Measurements from ENCODE around the gene KLHL28.

Gene KLHL28

GRCh38 chr14:44914849-44915248, 46.9 kb downstream of the KLHL28 start:
- Histone ChIP-seq H3K36me3 (ENCODE audit: control insufficient read depth, insufficient read depth, low read length) (no peaks in the 10 kb centered on the region), H3K4me3 (replicated peaks; ENCODE audit: low read depth, low read length) (no peak overlapping the region), H3K27me3 (replicated peaks; ENCODE audit: control insufficient read depth, insufficient read depth, low read length) (no peaks in the 10 kb centered on the region)
- no peak for DNase-seq (ENCODE audit: extremely low read depth, insufficient read length)
- no peak for TF ChIP-seq CTCF (IDR thresholded peaks at IDR 0.05; ENCODE audit: insufficient read depth, low read length, poor library complexity, severe bottlenecking)

- DNase-seq (ENCODE audit: extremely low read depth, insufficient read length), result no peak
- no peaks in the 10 kb centered on the region for H3K27me3 ChIP-seq (replicated peaks; ENCODE audit: control insufficient read depth, insufficient read depth, low read length)
- no peak for TF ChIP-seq CTCF (IDR thresholded peaks at IDR 0.05; ENCODE audit: insufficient read depth, low read length, poor library complexity, severe bottlenecking)
- no peaks in the 10 kb centered on the region for H3K36me3 ChIP-seq (ENCODE audit: control insufficient read depth, insufficient read depth, low read length)
- H3K4me3 ChIP-seq (replicated peaks; ENCODE audit: low read depth, low read length), result no peak overlapping the region
Observed at GRCh38 chr14:44912041-44912869, 49.5 kb downstream of the KLHL28 start.

GRCh38 chr14:44910821-44911220, 50.9 kb downstream of the KLHL28 start:
- no peaks in the 10 kb centered on the region for H3K27me3 ChIP-seq (replicated peaks; ENCODE audit: control insufficient read depth, insufficient read depth, low read length)
- no peaks in the 10 kb centered on the region for H3K36me3 ChIP-seq (ENCODE audit: control insufficient read depth, insufficient read depth, low read length)
- no peak for TF ChIP-seq CTCF (IDR thresholded peaks at IDR 0.05; ENCODE audit: insufficient read depth, low read length, poor library complexity, severe bottlenecking)
- DNase-seq (ENCODE audit: extremely low read depth, insufficient read length), result no peak
- H3K4me3 ChIP-seq (replicated peaks; ENCODE audit: low read depth, low read length), result no peak overlapping the region

GRCh38 chr14:44901696-44902095, 60.1 kb downstream of the KLHL28 start:
- DNase-seq (ENCODE audit: extremely low read depth, insufficient read length), result no peak
- TF ChIP-seq CTCF (IDR thresholded peaks at IDR 0.05; ENCODE audit: insufficient read depth, low read length, poor library complexity, severe bottlenecking), result no peak
- H3K36me3 ChIP-seq (ENCODE audit: control insufficient read depth, insufficient read depth, low read length), result no peaks in the 10 kb centered on the region
- no peaks in the 10 kb centered on the region for H3K27me3 ChIP-seq (replicated peaks; ENCODE audit: control insufficient read depth, insufficient read depth, low read length)
- no peak overlapping the region for H3K4me3 ChIP-seq (replicated peaks; ENCODE audit: low read depth, low read length)

GRCh38 chr14:44898551-44898950, 63.2 kb downstream of the KLHL28 start:
- no peak for TF ChIP-seq CTCF (IDR thresholded peaks at IDR 0.05; ENCODE audit: insufficient read depth, low read length, poor library complexity, severe bottlenecking)
- no peaks in the 10 kb centered on the region for H3K27me3 ChIP-seq (replicated peaks; ENCODE audit: control insufficient read depth, insufficient read depth, low read length)
- H3K4me3 ChIP-seq (replicated peaks; ENCODE audit: low read depth, low read length), result no peak overlapping the region
- no peak for DNase-seq (ENCODE audit: extremely low read depth, insufficient read length)
- no peaks in the 10 kb centered on the region for H3K36me3 ChIP-seq (ENCODE audit: control insufficient read depth, insufficient read depth, low read length)

- DNase-seq (ENCODE audit: extremely low read depth, insufficient read length), result no peak
- peak overlapping the region; percentile 83 for H3K4me3 ChIP-seq (replicated peaks; ENCODE audit: low read depth, low read length)
- H3K27me3 ChIP-seq (replicated peaks; ENCODE audit: control insufficient read depth, insufficient read depth, low read length), result no peaks in the 10 kb centered on the region
- no peaks in the 10 kb centered on the region for H3K36me3 ChIP-seq (ENCODE audit: control insufficient read depth, insufficient read depth, low read length)
- no peak for TF ChIP-seq CTCF (IDR thresholded peaks at IDR 0.05; ENCODE audit: insufficient read depth, low read length, poor library complexity, severe bottlenecking)
Observed at GRCh38 chr14:44897845-44898151, 63.9 kb downstream of the KLHL28 start.
